Large intestine (tissue), 3 donors: Measurements from ENCODE around the gene ATP2A1. TPM values are rescaled to one million over a fixed set of nuclear protein-coding genes. Genes with fewer than 3 reads are reported as not detected.

Experiments used
- DNase-seq, 2 donors: peaks; one replicate each; pipeline versions ENCODE4 v3.0.0 to v3.0.0-alpha.2; 2013
- H3K27ac ChIP-seq: one replicate; pipeline ENCODE4 v1.5.1; 2013; ENCODE audit warnings: low read length
- H3K27me3 ChIP-seq: 2 replicates; pipeline ENCODE4 v1.6.1; 2013; ENCODE audit warnings: low read length; ENCODE audit not compliant: control insufficient read depth, insufficient read depth
- H3K36me3 ChIP-seq: 2 replicates; pipeline ENCODE4 v1.6.1; 2013; ENCODE audit warnings: low read length; ENCODE audit not compliant: control insufficient read depth, insufficient read depth
- H3K4me1 ChIP-seq: one replicate; pipeline ENCODE4 v1.6.1; 2013; ENCODE audit warnings: low read length; ENCODE audit not compliant: control insufficient read depth, insufficient read depth
- H3K4me3 ChIP-seq: one replicate; pipeline ENCODE4 v1.5.1; 2013; ENCODE audit warnings: low read length
- H3K9me3 ChIP-seq: one replicate; pipeline ENCODE4 v1.6.1; 2013; ENCODE audit warnings: mild to moderate bottlenecking, low read depth, low read length, moderate library complexity; ENCODE audit not compliant: control insufficient read depth
- WGBS: methylation state at CpG from one replicate; pipeline ENCODE4 v1.1.5; 2013; ENCODE audit warnings: low lambda C conversion rate; ENCODE audit not compliant: insufficient coverage; 5-methylcytosine and 5-hydroxymethylcytosine counted together
- polyA plus RNA-seq: library from polyadenylated mRNA; unstranded; fragments of 120-200 nt; gene quantifications from one replicate; pipeline ENCODE4 v1.2.1, GENCODE V29; 2013

ATP2A1 gene
- polyA plus RNA-seq, 1 donor, result 4.1 TPM

GRCh38 chr16:28839004-28839639 is 39.2 kb upstream of the ATP2A1 start:
- no peak overlapping the region for H3K27ac ChIP-seq
- no peaks in the 10 kb centered on the region for H3K9me3 ChIP-seq
- H3K4me3 ChIP-seq, result no peak overlapping the region
- no peaks in the 10 kb centered on the region for H3K4me1 ChIP-seq
- 93% methylated on average over 3 of the region's 14 CpGs for WGBS
- peaks cover 62% of the 10 kb centered on the region for H3K36me3 ChIP-seq
- no peaks in the 10 kb centered on the region for H3K27me3 ChIP-seq
- no peak for DNase-seq

GRCh38 chr16:28839899-28840298 is 38.4 kb upstream of the ATP2A1 start:
- Histone ChIP-seq H3K9me3 (no peaks in the 10 kb centered on the region), H3K4me1 (peaks cover 3% of the 10 kb centered on the region), H3K36me3 (peaks cover 62% of the 10 kb centered on the region), H3K4me3 (no peak overlapping the region), H3K27ac (no peak overlapping the region), H3K27me3 (no peaks in the 10 kb centered on the region)
- WGBS, result no CpG with 5 or more reads among the region's 1 CpG
- no peak for DNase-seq

DNA sequence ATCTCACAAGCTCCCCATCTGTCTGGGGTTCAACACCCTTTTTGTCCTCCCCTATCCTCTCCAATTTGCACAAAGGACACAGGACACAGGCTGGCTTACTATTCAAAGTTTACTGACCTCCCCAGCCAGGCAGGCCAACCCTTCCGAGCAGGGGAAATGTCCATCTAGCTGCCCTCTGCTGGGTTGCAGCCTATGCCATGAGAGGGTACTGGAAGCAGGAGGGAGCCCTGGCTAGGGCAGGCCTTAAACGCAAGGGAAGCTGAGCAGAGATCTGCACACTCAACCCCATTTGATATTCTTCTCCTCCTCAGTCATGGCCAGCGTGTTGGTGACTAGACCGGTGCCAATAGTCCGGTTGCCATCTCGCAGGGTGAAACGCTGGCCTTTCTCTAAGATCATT is 35.6 kb upstream of the ATP2A1 start:
- Histone ChIP-seq H3K36me3 (peaks cover 41% of the 10 kb centered on the region), H3K4me1 (peaks cover 17% of the 10 kb centered on the region), H3K9me3 (no peaks in the 10 kb centered on the region), H3K27me3 (no peaks in the 10 kb centered on the region), H3K27ac (no peak overlapping the region), H3K4me3 (no peak overlapping the region)
- DNase-seq, result no peak
- no CpG with 5 or more reads among the region's 7 CpGs for WGBS

- H3K4me3 ChIP-seq, result no peak overlapping the region
- no peak overlapping the region for H3K27ac ChIP-seq
- H3K4me1 ChIP-seq, result peaks cover 17% of the 10 kb centered on the region
- no peaks in the 10 kb centered on the region for H3K27me3 ChIP-seq
- no peak for DNase-seq
- WGBS, result no CpG with 5 or more reads among the region's 12 CpGs
- peaks cover 34% of the 10 kb centered on the region for H3K36me3 ChIP-seq
- no peaks in the 10 kb centered on the region for H3K9me3 ChIP-seq
Observed at GRCh38 chr16:28843766-28844165, 34.5 kb upstream of the ATP2A1 start.

- WGBS, result no CpG with 5 or more reads among the region's 19 CpGs
- peaks cover 17% of the 10 kb centered on the region for H3K4me1 ChIP-seq
- H3K9me3 ChIP-seq, result no peaks in the 10 kb centered on the region
- H3K27me3 ChIP-seq, result no peaks in the 10 kb centered on the region
- no peak overlapping the region for H3K4me3 ChIP-seq
- peaks cover 34% of the 10 kb centered on the region for H3K36me3 ChIP-seq
- no peak overlapping the region for H3K27ac ChIP-seq
- no peak for DNase-seq
Observed at GRCh38 chr16:28844226-28844885, 33.9 kb upstream of the ATP2A1 start.

DNA sequence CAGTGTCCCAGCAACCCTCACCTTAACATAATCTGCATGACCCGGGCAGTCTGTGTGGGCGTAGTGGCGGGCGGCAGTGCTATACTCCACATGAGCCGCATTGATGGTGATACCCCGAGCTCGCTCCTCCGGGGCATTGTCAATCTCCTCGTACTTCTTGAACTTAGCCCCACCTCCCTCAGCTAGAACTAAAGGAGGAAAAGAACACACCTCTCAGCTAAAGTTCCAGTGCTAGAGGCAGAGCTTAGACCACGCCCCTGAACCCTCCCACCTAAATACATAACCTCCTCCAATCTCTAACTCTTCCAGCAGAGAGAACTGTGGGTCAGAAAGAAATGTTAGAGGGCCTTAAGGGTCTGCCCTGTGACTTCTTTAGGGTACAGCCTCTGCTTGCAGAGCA is 33.0 kb upstream of the ATP2A1 start:
- Histone ChIP-seq H3K4me3 (peak overlapping the region; percentile 84), H3K9me3 (no peaks in the 10 kb centered on the region), H3K27me3 (no peaks in the 10 kb centered on the region), H3K36me3 (peaks cover 34% of the 10 kb centered on the region), H3K27ac (peak overlapping the region; percentile 43), H3K4me1 (peaks cover 17% of the 10 kb centered on the region)
- no CpG with 5 or more reads among the region's 10 CpGs for WGBS
- peak; percentile 45 to 62 for DNase-seq

DNA sequence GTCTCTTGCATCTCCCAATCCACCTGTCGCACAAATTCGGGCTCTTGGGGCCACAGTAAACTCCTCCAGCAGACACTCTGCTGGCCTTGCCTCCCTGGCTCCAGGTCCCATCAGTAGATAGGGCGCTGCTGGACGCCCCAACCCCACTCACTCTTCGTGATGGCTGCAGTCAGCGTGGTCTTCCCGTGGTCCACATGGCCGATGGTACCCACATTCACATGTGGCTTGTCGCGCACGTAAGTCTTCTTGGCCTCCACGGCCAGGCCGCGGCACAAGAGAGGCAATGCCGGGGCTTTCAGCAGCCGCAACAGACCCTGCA is 32.6 kb upstream of the ATP2A1 start:
- no peaks in the 10 kb centered on the region for H3K27me3 ChIP-seq
- peaks cover 17% of the 10 kb centered on the region for H3K4me1 ChIP-seq
- no CpG with 5 or more reads among the region's 16 CpGs for WGBS
- peaks cover 34% of the 10 kb centered on the region for H3K36me3 ChIP-seq
- H3K4me3 ChIP-seq, result peak overlapping the region; percentile 84
- DNase-seq, result peak in 1 of 2 donors; percentile 12
- no peaks in the 10 kb centered on the region for H3K9me3 ChIP-seq
- peak overlapping the region; percentile 43 for H3K27ac ChIP-seq

DNA sequence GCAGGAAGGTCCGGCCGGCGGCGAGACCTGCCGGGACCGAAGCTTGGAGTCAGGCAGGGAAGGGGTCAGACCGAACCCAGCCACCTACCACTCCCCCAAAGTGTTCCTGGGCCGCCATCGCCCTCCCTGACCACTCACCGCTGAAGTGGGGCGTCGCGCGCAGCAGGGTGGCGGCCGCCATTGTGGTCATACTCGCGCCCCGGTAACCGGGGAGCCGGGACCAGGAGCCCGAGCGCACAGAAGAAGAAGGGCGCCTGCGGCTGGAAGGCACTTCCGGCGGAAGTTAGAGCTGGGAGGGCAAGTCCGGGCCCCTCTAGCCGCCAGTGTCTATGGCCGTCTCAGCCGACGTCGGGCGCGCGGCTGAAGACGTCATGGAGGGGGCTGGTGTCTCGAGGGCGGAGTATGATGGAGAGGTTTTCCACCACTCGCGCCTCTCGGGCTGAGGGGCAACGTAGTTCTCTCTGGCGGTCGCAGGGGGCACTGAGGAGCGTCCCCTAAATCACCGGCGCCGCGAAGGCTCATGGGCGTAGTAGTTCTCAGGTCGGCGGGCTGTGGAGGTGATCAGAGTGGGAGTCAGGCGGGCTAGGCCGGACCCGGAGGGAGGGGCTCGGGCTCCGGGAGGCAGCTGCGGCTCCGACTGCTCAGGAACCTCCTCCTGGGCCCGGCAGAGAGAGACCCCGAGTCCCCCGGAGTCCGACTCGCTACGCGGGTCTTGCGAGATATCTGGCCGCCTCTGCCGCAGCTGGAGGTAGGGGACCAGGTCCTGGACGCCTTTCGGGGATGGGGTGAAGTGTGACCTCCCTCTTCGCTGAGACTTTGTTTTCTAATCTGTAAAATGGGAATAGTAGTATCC is 32.0 kb upstream of the ATP2A1 start, which contains the start of gene TUFM:
TSS of gene TUFM (minus strand) at position 269 of the 853 bp plus-strand sequence. CDS start at position 190, 79 bp downstream.
- Histone ChIP-seq H3K4me1 (peaks cover 17% of the 10 kb centered on the region), H3K36me3 (peaks cover 34% of the 10 kb centered on the region), H3K9me3 (no peaks in the 10 kb centered on the region), H3K27ac (peak within 1 kb of the TSS; percentile 68), H3K27me3 (no peaks in the 10 kb centered on the region), H3K4me3 (peak within 1 kb of the TSS; percentile 84)
- peak; percentile 98 to 99 for DNase-seq
- no CpG with 5 or more reads among the region's 73 CpGs for WGBS

GRCh38 chr16:28846933-28847273 is 31.4 kb upstream of the ATP2A1 start:
- peak overlapping the region; percentile 84 for H3K4me3 ChIP-seq
- WGBS, result no CpG with 5 or more reads among the region's 5 CpGs
- peak in 1 of 2 donors; percentile 18 for DNase-seq

DNA sequence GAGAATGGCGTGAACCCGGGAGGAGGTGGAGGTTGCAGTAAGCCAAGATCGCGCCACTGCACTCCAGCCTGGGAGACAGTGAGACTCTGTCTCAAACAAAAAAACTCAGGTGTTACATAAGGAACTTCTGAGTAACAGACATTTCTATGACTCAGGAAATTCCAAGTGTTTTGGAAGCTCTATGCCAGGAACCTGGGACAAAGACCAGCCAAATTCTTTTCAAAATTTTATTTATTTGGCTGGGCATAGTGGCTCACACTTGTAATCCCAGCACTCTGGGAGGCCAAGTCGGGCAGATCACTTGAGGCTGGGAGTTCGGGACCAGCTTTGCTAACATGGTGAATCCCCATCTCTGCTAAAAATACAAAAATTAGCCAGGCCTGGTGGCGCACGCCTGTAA is 19.9 kb upstream of the ATP2A1 start:
- no peak for DNase-seq
- Histone ChIP-seq H3K4me1 (no peaks in the 10 kb centered on the region), H3K36me3 (no peaks in the 10 kb centered on the region), H3K27me3 (no peaks in the 10 kb centered on the region), H3K9me3 (no peaks in the 10 kb centered on the region), H3K4me3 (no peak overlapping the region), H3K27ac (no peak overlapping the region)
- WGBS, result no CpG with 5 or more reads among the region's 8 CpGs

More at GRCh38 chr16:28846933-28847273, 31.4 kb upstream of the ATP2A1 start:
- Histone ChIP-seq H3K36me3 (peaks cover 32% of the 10 kb centered on the region), H3K27me3 (no peaks in the 10 kb centered on the region), H3K27ac (peak overlapping the region; percentile 68), H3K4me1 (peaks cover 17% of the 10 kb centered on the region), H3K9me3 (no peaks in the 10 kb centered on the region)
